LNCAP (cell line): ENCODE measurements around the gene DCP2.

Experiments
- CTCF ChIP-seq: fragments of 450-650 bp; IDR thresholded peaks from 2 replicates; pipeline ENCODE4 v1.5.1; 2017; ENCODE audit warnings: mild to moderate bottlenecking

Gene DCP2

GRCh38 chr5:112986224-112986623, 9.6 kb downstream of the DCP2 start:
- no peak for TF ChIP-seq CTCF

GRCh38 chr5:112995764-112996618, 19.4 kb downstream of the DCP2 start:
- peak; percentile 90 for TF ChIP-seq CTCF

GRCh38 chr5:112996830-112997374, 20.3 kb downstream of the DCP2 start:
- TF ChIP-seq CTCF: no peak

- no peak for TF ChIP-seq CTCF
These were observed 21.7 kb downstream of the DCP2 start for GRCh38 chr5:112998296-112998695.

GRCh38 chr5:113000466-113000865, 23.9 kb downstream of the DCP2 start:
- TF ChIP-seq CTCF: no peak

GRCh38 chr5:113002423-113002822, 25.8 kb downstream of the DCP2 start:
- no peak for TF ChIP-seq CTCF

- TF ChIP-seq CTCF: no peak
These were observed 27.2 kb downstream of the DCP2 start for GRCh38 chr5:113003763-113004162.
